GM18498 (cell line): ENCODE data around the gene ENTPD8.
"Not testable (repeated sequence)": the region's sequence is repeated elsewhere in the genome, so short reads cannot be mapped to it uniquely, and the experiment has no call there.

ENCODE experiments used
- ATAC-seq: cut with Tn5 transposase; IDR thresholded peaks from one replicate; pipeline ENCODE4 v1.9.1; 2021; ENCODE audit warnings: mild to moderate bottlenecking, moderate library complexity; ENCODE audit not compliant: unreplicated experiment

The ENTPD8 gene

DNA sequence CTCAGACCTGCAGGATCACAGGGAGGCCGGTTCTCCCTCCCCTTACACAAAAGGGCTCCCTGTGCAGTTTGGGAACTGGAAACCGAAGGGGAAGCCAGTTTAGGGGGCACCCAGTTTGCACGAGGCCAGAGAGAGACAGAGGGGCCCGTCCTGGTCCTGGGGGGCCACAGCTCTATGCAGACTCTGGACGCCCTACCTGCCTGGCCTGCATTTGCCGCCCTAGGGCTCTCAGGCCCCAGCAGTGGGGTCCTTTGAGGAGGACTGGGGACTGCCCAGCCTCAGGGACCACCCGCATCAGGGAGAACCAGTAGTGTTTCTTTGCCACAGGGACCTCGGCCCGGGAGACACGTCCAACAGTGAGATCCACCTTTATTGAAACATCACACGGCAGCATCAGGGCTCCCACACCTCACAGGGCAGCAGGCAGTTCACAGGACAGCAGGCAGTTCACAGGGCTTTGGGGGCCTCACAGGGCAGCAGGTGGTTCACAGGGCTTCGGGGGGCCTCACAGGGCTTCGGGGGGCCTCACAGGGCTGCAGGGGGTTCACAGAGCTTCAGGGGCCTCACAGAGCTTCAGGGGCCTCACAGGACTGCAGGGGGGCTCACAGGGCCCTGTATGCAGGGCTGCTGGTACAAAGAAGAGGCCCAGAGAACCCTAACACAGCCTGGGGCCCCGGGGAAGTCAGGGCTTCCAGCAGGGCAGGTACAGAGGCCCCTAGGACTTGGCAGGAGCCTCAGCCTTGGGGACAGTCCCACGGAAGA, 18.6 kb upstream of the ENTPD8 start:
- no peak for ATAC-seq

DNA sequence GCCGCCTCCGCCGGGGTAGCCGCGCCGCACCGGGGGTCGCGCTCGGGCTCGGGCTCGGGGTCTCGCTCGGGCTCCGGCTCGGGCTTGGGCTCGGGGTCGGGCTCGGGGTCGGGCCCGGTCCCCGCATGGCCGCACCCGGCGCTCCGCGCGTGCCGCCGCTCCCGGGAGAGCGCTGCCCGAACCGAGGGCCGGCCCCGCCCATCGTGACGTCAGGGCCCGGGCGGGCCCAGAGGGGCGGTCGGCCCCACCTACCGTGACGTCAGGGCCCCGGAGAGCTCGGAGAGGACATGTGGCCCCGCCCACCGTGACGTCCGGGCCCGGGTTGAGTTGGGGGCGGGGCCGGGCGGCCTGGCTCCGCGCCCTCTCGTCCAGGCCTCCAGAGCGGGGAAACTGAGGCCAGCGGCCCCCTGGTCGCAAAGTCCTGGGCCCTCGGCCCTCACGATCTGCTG, 18.0 kb upstream of the ENTPD8 start, which contains the start of gene NSMF:
Gene NSMF (minus strand): TSS at position 183 of the 449 bp plus-strand sequence. CDS start 232 bp downstream, outside the sequence.
- ATAC-seq: peak; percentile 85

DNA sequence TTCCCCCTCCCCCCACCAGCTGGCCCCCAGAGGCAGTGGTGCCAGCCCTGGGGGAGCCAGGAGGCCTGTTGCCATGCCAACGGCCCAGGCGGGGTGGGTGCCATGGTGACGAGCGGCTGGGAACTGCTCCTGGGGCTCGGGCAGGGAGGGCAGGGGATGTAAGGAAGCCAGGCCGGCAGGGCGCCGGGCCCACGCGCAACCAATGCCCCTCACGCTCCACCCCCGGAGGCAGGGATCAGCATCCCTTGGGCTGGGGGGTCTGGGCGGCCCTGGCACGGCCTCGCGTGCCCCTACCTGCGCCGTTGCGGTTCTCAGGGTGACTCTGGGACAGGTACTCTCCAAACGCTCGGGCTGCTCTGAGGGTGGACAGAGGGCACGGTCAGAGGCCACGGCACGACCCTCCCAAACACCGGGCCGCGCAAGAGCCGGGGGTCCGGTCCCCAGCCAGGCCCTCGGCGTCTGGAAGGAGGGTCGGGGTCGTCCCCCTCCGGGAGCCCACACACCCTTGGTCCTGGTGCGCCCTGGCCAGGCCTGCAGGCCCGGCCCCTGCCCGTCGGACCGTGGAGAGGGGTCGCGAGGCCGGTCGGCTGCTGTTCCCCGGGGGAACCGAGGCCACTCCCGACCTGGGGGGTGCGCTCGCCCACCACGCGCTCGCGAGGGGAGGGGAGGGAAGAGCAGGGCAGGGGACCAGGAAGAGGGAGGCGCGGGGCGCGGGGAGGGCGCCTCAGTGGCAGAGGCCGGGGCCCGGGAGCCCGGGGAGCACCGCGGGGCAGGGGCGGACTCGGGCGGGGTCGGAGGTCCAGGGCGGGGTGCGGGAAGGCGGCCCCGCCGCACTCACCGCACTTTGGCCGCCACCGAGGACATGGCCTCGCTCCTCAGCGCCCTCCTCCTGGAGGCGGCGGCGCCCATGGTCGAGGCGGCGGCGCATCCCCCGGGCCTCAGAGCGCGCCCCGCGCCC, 17.3 kb upstream of the ENTPD8 start:
- no peak for ATAC-seq

DNA sequence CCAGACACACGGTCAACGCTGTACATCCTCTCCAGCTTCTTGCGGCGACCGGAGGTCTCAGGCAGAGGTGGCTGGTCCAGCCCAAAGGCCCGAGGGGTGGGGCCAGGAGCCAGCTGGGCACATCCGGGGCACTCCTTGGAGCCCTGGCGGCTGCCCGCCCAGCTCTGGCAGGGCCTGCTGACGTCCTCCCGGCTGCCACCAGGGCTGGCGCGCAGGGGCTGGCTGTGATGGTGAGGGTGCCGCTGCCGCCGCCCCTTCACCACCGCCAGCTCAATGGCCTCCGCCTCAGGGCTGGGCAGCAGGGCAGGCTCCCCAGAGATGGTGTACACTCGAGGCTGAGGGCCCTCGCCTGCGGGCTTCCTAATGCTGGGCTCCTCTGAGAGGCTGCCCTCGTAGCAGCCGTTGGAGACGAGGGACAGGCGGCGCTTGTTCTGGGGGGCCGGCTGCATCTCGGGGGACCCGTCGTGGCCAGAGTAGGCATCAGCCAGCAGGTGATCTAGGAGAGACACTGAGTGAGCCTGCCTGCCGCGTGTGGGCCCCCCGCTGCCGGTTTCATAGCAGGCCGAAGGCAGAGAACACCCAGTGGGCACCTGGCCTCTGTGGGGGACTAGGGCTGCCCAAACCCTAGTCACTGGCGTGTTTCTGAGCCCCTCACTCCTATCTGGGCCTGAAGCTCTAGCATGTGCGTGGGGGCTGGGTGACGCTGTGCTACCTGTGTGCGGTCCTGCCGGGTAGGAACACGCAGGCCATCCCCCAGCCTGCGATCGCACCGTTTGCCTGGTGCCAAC, 16.4 kb upstream of the ENTPD8 start:
- no peak for ATAC-seq

DNA sequence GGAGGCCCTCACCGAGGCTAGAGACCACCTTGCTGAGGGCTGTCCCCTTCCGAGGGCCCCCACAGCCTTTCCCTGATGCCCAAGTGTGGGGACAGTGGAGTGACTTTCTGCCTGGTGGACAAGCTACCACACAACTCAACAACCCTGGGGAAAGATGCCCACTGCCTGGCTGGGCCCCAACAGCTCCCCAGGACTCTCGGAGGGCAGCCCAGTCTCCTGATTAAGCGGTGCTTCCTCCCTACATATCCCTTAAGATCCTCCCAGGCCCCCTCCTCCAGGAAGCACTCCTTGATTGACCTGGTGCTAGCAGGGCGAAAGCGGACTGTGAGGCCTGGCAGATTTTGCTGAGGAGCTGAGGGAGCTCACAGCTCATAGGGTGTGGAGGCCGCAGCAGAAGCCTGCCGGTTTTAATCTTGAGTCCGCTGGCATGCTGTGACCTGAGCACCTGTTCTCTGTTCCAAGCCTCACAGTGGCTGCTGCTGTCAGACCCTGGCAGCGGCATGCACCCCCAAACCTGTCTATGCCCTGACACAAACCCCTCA, 15.8 kb upstream of the ENTPD8 start:
- no peak for ATAC-seq

DNA sequence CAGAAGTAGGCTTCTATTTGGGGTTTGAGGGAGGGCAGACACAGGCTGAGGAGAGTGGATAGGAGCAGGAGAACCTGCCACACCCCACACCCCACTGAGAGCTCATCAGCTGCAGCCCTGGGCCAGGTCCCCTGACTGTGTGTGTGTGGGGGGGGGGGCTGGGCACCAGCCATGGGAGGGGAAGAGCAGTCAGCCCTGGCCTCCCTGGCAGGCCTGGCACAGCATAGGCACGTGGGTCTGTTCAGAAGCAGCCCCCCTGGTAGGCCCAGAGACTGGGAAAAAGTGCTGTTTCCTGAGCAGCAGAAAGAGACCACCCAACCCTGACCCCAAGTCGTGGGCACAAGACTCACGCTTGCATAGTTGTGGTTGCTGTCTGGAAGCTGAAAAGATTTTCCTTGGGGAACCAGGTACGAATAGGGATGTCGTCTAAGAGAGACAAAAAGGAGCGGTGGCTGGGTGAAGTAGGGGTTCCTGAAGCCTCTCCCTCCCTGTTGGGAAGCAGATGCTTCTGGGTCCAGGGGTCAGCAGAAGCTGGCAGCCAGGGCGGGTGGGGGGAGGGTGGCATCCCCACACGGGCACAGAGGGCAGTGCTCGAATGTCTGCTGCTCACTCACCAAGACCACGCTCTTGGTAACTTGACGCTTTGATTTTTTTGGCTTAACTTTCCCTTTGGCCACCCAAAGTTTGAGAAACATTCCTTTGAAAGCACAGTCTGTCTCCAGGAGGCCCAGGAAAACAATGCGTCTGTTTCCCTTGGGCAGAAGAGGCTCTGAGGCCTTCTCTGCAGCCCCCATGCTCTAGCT, 15.1 kb upstream of the ENTPD8 start:
- ATAC-seq: no peak

DNA sequence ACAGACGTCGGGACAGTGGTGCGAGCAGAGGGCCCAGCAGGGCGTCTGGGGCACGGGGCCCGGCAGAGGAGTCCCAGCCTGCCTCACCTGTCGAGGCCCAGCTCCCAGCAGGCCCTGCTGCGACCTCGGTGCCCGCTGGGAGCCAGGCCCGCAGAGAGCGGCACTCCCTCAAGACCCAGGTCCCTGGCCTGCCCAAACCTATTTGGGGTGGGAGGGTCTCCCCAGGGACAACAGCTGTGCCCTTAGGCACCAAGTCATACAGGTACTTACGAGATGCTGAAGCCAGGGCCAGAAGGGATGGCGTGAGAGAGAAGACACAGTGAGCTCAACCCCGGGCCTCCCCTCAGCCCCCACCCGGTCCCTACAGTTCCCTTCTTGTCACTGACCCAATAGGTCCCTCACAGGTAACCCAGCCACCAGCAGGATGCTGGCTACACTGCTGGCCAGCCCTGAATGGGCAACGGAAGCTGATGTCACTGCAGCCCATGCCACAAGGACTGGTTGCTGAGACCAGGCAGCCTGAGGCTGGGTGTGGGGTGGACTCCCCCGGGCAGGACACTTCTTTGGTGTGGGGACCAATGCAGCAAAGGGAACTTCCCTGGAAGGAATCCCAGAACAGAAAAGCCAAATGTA, 14.3 kb upstream of the ENTPD8 start:
- no peak for ATAC-seq

DNA sequence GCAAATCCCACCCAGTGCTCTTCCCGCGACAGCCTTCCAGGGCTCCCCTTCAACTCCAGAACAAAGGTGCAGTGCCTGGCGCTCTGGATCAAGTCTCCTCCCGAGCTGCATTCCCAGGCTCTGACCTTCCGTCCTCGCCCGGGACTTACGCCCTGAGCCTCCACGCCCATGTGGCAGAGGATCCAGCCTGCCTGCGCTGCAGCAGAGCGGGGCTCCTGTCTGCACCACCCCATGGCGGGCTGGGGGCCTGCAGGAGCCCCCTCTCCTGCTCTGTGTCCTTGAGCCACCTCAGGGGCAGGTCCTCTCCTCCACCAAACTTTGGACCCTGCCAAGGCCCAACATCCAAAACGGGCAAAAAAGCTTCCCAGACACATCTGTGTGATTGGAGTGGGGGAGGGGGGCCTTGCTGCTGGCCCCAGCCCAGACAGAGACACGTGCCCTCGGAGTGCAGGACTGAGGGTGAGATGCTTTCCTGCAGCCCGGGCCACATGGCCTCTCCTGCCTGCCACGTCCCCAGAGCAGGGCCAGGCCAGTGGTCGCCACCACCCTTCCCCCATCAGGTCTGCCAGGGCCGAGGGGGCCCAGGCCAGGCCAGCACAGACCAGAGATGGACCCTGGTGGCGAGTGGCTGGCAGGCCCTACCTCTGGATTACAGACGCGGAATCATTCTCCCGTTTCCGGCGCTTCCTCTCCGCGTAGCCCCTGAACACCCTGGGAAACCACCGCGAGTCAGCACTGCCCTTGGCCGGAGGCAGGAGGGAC, 13.6 kb upstream of the ENTPD8 start:
- no peak for ATAC-seq

DNA sequence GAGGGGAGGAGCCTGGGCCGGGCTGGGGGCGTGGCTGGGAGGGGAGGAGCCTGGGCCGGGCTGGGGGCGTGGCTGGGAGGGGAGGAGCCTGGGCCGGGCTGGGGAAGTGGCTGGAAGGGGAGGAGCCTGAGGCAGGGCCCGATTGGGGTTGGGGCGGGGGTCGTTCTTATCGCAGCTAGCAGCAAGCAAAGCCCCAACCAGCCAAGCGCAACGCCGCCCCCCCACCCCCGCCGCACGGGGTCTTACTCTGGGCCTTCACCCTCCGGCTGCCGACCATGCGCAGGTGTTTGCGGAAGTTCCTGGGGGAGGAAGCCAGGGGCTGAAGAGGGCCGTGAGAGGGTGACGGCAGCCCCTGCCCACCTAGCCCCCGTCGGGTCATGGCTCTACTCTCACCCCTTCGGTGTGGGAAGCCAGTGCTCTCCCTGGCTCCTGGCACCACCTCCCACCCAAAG, 13.0 kb upstream of the ENTPD8 start:
- ATAC-seq: peak; percentile 34

DNA sequence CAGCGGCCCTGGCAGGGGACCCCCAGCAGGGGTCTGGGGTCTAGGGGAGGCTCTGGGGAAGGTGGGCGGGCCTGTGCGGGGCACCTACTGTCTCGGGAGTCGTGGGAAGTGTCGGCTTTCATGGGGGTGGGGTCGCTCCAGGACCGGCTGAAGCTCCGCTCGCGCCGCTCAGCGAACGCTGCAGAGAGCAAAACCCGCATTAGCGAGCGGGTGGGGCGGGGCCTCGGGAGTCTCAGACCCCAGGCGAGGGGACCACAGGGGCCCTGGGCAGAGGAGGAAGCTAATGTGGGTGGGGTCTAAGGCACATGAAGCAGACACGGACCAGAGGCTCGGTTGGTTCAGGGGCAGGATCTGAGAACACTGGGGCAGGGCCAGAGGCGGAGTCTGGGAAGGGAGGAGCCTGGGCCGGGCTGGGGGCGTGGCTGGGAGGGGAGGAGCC, 12.5 kb upstream of the ENTPD8 start:
- ATAC-seq: peak; percentile 57

DNA sequence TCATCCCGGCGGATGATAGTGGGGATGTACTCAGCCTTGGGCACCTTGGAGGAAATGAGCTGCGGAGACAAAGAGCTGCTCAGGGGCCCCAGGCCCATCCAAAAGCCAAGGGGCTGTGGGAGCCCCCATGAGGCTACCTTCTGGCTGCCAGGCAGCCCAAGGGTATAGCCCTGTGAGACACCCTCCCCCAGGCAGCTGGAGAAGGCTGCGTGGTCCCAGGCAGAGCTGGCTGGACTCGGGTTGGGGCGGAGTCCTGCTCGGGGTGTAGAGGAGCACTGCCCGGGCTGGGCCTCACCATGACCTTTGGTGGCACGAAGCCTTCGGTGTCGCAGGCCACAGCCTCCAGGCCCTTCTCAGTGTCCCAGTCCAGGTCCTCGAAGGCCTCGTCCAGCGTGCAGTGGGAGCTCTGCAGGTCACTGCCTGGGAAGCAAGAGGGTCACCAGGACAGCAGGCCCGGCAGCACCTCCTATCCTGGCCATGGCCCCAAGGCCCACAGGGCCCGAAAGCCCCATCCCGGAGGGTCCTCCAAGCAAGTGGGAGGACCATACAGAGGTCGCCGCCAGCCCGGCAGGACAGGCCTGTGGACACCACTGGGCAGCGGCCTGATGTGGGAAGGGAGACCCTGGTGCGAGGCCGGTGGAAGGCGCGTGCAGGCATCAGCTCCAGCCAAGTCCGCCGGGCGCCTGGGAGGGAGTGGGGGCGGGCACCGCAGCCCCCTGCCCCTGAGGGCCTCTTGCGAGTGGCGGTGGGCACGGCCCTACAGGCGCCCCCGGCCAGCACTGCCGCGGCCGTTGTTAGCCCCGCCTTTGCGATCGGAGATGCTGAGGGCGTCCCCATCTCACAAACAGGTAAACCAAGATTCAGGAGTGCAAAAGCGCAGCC, 11.8 kb upstream of the ENTPD8 start:
- no peak for ATAC-seq

DNA sequence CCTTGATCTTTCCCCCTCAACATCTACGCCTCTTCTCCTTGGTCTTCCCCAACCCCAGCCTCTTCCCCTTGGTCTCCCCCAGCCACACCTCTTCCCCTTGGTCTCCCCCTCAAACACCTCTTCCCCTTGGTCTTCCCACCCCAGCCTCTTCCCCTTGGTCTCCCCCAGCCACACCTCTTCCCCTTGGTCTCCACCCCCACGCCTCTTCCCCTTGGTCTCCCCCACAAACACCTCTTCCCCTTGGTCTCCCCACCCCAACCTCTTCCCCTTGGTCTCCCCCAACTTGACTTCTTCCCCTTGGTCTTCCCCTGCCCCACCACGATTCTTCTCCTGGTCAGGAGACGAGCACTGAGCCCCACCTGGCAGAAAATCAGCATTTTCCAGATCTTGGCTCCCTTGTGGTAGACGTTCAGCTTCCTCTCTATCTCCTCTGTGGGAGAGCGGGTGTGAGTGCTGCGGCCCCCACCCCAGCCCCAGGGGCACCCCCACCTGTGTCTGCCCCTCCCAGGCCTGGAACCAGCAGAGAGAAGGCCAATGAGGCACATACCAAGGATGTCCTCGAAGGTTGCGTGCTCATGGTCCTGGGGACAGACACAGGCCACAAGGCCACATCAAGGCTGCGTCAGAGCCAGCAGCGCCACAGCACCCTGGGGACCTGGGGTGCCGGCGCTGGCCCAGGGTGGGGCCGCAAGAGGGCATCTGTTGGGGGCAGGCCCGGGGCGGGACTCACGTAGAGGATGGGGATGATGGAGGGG, 11.0 kb upstream of the ENTPD8 start:
- no peak for ATAC-seq

DNA sequence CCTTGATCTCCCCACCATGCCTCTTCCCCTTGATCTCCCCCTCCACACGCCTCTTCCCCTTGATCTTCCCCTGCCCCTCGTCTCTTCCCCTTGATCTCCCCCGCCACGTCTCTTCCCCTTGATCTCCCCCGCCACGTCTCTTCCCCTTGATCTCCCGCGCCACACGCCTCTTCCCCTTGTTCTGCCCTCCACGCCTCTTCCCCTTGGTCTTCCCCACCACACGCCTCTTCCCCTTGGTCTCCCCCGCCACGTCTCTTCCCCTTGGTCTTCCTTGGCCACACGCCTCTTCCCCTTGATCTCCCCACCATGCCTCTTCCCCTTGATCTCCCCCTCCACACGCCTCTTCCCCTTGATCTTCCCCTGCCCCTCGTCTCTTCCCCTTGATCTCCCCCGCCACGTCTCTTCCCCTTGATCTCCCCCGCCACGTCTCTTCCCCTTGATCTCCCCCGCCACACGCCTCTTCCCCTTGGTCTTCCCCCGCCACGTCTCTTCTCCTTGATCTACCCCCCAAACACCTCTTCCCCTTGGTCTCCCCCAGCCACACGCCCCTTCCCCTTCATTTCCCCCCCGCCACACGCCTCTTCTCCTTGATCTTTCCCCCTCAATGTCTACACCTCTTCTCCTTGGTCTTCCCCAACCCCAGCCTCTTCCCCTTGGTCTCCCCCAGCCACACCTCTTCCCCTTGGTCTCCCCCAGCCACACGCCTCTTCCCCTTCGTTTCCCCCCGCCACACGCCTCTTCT, 10.3 kb upstream of the ENTPD8 start:
- ATAC-seq: not testable (repeated sequence)

DNA sequence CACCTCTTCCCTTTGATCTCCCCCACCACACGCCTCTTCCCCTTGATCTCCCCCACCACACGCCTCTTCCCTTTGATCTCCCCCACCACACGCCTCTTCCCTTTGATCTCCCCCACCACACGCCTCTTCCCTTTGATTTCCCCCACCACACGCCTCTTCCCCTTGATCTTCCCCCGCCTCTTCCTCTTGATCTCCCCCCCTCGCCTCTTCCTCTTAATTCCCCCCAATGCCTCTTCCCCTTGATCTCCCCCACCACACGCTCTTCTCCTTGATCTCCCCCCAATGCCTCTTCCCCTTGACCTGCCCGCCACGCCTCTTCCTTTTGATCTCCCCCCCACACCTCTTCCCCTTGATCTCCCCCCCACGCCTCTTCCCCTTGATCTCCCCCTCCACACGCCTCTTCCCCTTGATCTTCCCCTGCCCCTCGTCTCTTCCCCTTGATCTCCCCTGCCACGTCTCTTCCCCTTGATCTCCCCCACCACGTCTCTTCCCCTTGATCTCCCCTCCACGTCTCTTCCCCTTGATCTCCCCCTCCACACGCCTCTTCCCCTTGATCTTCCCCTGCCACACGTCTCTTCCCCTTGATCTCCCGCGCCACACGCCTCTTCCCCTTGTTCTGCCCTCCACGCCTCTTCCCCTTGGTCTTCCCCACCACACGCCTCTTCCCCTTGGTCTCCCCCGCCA, 9.5 kb upstream of the ENTPD8 start:
- not testable (repeated sequence) for ATAC-seq

DNA sequence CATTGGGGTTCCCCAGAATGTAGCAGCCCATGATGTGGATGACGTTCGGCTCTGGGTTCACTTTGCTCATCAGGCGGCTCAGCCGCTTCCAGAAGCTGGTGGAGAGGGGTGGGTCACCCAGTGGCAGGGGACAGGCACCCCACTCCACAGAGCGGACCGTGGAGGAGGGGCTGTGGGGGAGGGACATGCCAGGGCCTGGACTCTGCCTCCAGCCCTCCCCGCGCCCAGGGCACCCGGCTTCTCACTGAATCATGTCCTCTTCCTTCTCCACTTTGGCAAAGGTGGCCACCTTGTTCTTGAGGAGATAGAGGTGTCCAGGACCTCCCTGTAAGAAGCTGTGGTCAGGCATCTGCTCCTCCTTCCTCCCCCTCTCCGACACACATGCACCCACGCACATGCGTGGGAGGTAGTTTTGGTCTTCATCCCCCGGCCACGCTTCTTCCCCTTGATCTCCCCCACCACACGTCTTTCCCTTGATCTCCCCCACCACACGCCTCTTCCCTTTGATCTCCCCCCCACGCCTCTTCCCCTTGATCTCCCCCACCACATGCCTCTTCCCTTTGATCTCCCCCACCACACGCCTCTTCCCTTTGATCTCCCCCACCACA, 8.9 kb upstream of the ENTPD8 start:
- ATAC-seq: no peak
